CD8-positive, alpha-beta memory T cell (primary cell): Measurements from ENCODE around the gene MSTN. TPM values are rescaled to one million over a fixed set of nuclear protein-coding genes. Genes with fewer than 3 reads are reported as not detected.

Source experiments
- CTCF ChIA-PET: fragments of 350-600 bp; sonication (Branson Sonifier 250); formaldehyde crosslinking; loops from one replicate; lab custom pipeline; 2021; ENCODE audit warnings: antibody characterized with exemption; lab: Charles Lee
- POLR2A ChIA-PET: fragments of 350-600 bp; sonication (Branson Sonifier 250); formaldehyde crosslinking; loops from one replicate; lab custom pipeline; 2021; ENCODE audit warnings: antibody characterized with exemption; lab: Charles Lee
- DNase-seq, 5 donors: peaks; one replicate each; pipeline versions ENCODE4 v3.0.0 to v3.0.0-alpha.2; 2020 to 2022; ENCODE audit warnings: mixed read lengths in 1 of 5
- H3K27ac ChIP-seq: one replicate; pipeline ENCODE4 v1.7.0; 2013; ENCODE audit warnings: low read depth, mild to moderate bottlenecking, low read length, moderate library complexity
- H3K27me3 ChIP-seq: 2 replicates; pipeline ENCODE4 v1.7.0; 2013; ENCODE audit warnings: low read length, mild to moderate bottlenecking; ENCODE audit not compliant: insufficient read depth, poor library complexity, severe bottlenecking
- H3K36me3 ChIP-seq: 2 replicates; pipeline ENCODE4 v1.7.0; 2013; ENCODE audit warnings: mild to moderate bottlenecking, low read length, moderate library complexity; ENCODE audit not compliant: insufficient read depth
- H3K4me1 ChIP-seq: 2 replicates; pipeline ENCODE4 v1.7.0; 2013; ENCODE audit warnings: mild to moderate bottlenecking, low read length, moderate library complexity; ENCODE audit not compliant: insufficient read depth
- H3K4me3 ChIP-seq: 2 replicates; pipeline ENCODE4 v1.7.0; 2013; ENCODE audit warnings: mild to moderate bottlenecking, low read length
- H3K9me3 ChIP-seq: 2 replicates; pipeline ENCODE4 v1.7.0; 2013; ENCODE audit warnings: mild to moderate bottlenecking, low read length
- H3K27ac Mint-ChIP-seq, 8 donors: one replicate each; pipeline ENCODE4 v1.8.0; 2020 to 2021; ENCODE audit warnings: mixed read lengths in 8 of 8, mild to moderate bottlenecking in 6 of 8, inconsistent platforms in 3 of 8, moderate library complexity in 3 of 8
- H3K27me3 Mint-ChIP-seq, 2 donors: one replicate each; pipeline ENCODE4 v1.8.0; 2020 to 2021; ENCODE audit warnings: mixed read lengths in 2 of 2, mild to moderate bottlenecking in 1 of 2, moderate library complexity in 1 of 2
- H3K36me3 Mint-ChIP-seq, 3 donors: one replicate each; pipeline ENCODE4 v1.8.0; 2020 to 2021; ENCODE audit warnings: mixed read lengths in 3 of 3, inconsistent platforms in 1 of 3, mild to moderate bottlenecking in 1 of 3
- H3K4me1 Mint-ChIP-seq, 3 donors: one replicate each; pipeline ENCODE4 v1.8.0; 2020 to 2021; ENCODE audit warnings: mixed read lengths in 3 of 3, inconsistent platforms in 1 of 3, mild to moderate bottlenecking in 1 of 3
- H3K4me3 Mint-ChIP-seq, 7 donors: one replicate each; pipeline ENCODE4 v1.8.0; 2020 to 2021; ENCODE audit warnings: mixed read lengths in 7 of 7, mild to moderate bottlenecking in 6 of 7, moderate library complexity in 4 of 7, inconsistent platforms in 2 of 7
- H3K9me3 Mint-ChIP-seq, 5 donors: one replicate each; pipeline ENCODE4 v1.8.0; 2020 to 2022; ENCODE audit warnings: mixed read lengths in 5 of 5, mild to moderate bottlenecking in 3 of 5, moderate library complexity in 2 of 5, inconsistent platforms in 1 of 5
- polyA plus RNA-seq: library from polyadenylated mRNA; unstranded; fragments of 300-500 nt; fragmentation: Illumina TruSeq; gene quantifications from one replicate; pipeline ENCODE4 v1.2.3, GENCODE V29; 2021
- total RNA-seq, 2 experiments: library from RNA; stranded (reverse); gene quantifications; one replicate each; pipeline ENCODE4 v1.2.3, GENCODE V29; 2021

Gene MSTN
- total and polyA plus RNA-seq, 3 experiments from 2014 or later, result not detected

DNA sequence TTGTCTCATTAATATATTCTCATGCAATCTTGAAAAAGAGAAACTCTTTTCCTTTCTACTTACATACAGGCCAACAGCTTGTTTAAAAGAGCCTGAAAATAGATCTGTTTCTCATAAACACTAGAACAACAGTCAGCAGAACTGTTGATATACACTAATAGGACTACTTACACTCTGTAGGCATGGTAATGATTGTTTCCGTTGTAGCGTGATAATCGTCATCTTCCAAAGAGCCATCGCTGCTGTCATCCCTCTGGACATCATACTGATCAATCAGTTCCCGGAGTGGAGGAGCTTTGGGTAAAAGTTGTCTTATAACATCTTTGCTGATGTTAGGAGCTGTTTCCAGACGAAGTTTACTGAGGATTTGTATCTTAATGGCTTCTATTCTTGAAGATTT, 476 bp downstream of the MSTN start:
- no peaks in the 10 kb centered on the region for H3K4me1 Mint-ChIP-seq
- Histone ChIP-seq H3K4me1 (no peaks in the 10 kb centered on the region), H3K27ac (no peak overlapping the region), H3K9me3 (no peaks in the 10 kb centered on the region), H3K36me3 (no peaks in the 10 kb centered on the region), H3K27me3 (no peaks in the 10 kb centered on the region), H3K4me3 (no peak overlapping the region)
- no peak overlapping the region for H3K4me3 Mint-ChIP-seq
- no peaks in the 10 kb centered on the region for H3K9me3 Mint-ChIP-seq
- peaks cover 0 to 3% of the 10 kb centered on the region in 2 donors for H3K27me3 Mint-ChIP-seq
- POLR2A ChIA-PET, result no interaction called here
- CTCF ChIA-PET, result no interaction called here
- DNase-seq, result no peak
- H3K27ac Mint-ChIP-seq, result no peak overlapping the region
- no peaks in the 10 kb centered on the region for H3K36me3 Mint-ChIP-seq

DNA sequence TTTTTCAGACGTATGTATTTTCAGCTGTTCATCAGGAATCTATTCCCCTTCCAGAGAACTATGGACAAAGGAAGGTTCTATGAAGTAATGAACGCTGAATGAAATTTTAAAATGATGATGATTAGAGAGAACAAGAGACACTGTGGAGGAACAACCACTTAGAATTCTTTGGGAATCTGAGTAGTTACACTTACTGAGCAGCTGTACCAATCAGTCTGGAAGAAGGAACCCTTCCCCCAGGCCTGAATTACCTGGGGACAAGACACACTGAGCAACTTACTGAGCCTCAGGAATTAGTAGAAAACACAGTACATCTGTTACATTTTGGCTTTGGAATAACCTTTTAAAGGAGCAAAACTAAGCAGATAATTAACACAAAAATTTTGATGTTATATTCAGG, 1.9 kb downstream of the MSTN start:
- no peaks in the 10 kb centered on the region for H3K9me3 ChIP-seq
- ChIA-PET POLR2A (no interaction called here), CTCF (no interaction called here)
- no peak for DNase-seq
- no peaks in the 10 kb centered on the region for H3K4me1 Mint-ChIP-seq
- H3K9me3 Mint-ChIP-seq, result no peaks in the 10 kb centered on the region
- H3K4me3 ChIP-seq, result no peak overlapping the region
- no peaks in the 10 kb centered on the region for H3K36me3 ChIP-seq
- H3K4me3 Mint-ChIP-seq, result no peak overlapping the region
- no peak overlapping the region for H3K27ac ChIP-seq
- H3K36me3 Mint-ChIP-seq, result no peaks in the 10 kb centered on the region
- H3K27me3 Mint-ChIP-seq, result peaks cover 0 to 3% of the 10 kb centered on the region in 2 donors
- no peak overlapping the region for H3K27ac Mint-ChIP-seq
- H3K27me3 ChIP-seq, result no peaks in the 10 kb centered on the region
- H3K4me1 ChIP-seq, result no peaks in the 10 kb centered on the region

DNA sequence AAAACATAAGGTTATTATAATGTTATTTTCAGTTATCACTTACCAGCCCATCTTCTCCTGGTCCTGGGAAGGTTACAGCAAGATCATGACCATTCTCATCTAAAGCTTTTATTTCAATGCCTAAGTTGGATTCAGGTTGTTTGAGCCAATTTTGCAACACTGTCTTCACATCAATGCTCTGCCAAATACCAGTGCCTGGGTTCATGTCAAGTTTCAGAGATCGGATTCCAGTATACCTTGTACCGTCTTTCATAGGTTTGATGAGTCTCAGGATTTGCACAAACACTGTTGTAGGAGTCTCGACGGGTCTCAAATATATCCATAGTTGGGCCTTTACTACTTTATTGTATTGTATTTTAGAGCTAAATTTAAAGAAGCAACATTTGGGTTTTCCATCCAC, 2.5 kb downstream of the MSTN start:
- CTCF ChIA-PET, result no interaction called here
- Histone ChIP-seq H3K4me3 (no peak overlapping the region), H3K27me3 (no peaks in the 10 kb centered on the region), H3K27ac (no peak overlapping the region), H3K36me3 (no peaks in the 10 kb centered on the region), H3K9me3 (no peaks in the 10 kb centered on the region), H3K4me1 (no peaks in the 10 kb centered on the region)
- Mint-ChIP-seq H3K4me1 (no peaks in the 10 kb centered on the region), H3K9me3 (no peaks in the 10 kb centered on the region), H3K27ac (no peak overlapping the region), H3K27me3 (peaks cover 0 to 1% of the 10 kb centered on the region in 2 donors), H3K36me3 (no peaks in the 10 kb centered on the region), H3K4me3 (no peak overlapping the region)
- POLR2A ChIA-PET, result no interaction called here
- no peak for DNase-seq

DNA sequence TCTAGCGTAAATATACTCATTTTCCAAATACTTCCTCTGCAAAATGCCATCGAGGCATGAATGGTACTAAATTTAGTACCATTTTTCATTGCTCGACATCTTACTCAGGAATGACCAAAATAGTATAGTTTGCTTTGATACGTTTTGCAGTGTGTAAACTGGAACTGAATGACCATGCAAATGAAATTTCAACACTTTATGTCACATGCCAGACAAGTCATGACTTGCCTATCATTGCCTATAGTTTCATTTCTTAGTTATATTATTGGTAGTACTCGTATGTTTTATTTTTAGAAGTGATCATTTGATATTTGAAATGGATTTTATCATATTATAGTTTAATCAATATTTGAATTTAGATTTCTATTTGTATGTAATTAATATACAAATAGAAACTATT, 9.1 kb downstream of the MSTN start:
- Mint-ChIP-seq H3K9me3 (no peaks in the 10 kb centered on the region), H3K27ac (no peak overlapping the region), H3K36me3 (no peaks in the 10 kb centered on the region), H3K27me3 (peaks cover 2 to 11% of the 10 kb centered on the region in 2 donors), H3K4me3 (no peak overlapping the region), H3K4me1 (no peaks in the 10 kb centered on the region)
- H3K27me3 ChIP-seq, result no peaks in the 10 kb centered on the region
- no peak for DNase-seq
- POLR2A ChIA-PET, result no interaction called here
- H3K9me3 ChIP-seq, result no peaks in the 10 kb centered on the region
- no peaks in the 10 kb centered on the region for H3K4me1 ChIP-seq
- H3K36me3 ChIP-seq, result no peaks in the 10 kb centered on the region
- H3K4me3 ChIP-seq, result no peak overlapping the region
- no peak overlapping the region for H3K27ac ChIP-seq
- CTCF ChIA-PET, result no interaction called here

DNA sequence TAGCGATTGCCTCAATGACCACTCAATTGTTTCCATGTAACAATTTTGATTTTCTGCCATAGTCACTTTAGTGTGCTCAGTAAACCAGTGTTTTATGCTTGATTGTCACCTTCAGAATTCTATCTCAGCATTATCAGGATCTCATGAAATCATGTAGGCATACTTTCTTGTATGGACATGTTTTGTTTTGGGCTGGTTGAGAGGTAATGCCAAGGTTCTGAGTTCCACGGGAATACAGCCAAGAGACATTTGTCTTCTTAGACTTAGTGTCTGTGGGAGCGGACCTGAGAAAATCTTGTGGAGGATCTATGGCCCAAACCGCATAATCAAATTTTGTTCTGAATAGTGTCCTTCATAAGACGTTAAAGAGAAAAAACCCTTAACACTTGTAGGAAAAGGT, 10.2 kb downstream of the MSTN start:
- peaks cover 2 to 11% of the 10 kb centered on the region in 2 donors for H3K27me3 Mint-ChIP-seq
- no peak overlapping the region for H3K27ac Mint-ChIP-seq
- Histone ChIP-seq H3K4me1 (no peaks in the 10 kb centered on the region), H3K27ac (no peak overlapping the region), H3K36me3 (no peaks in the 10 kb centered on the region), H3K27me3 (no peaks in the 10 kb centered on the region), H3K9me3 (no peaks in the 10 kb centered on the region), H3K4me3 (no peak overlapping the region)
- DNase-seq, result no peak
- POLR2A ChIA-PET, result no interaction called here
- CTCF ChIA-PET, result no interaction called here
- no peaks in the 10 kb centered on the region for H3K4me1 Mint-ChIP-seq
- no peaks in the 10 kb centered on the region for H3K9me3 Mint-ChIP-seq
- no peak overlapping the region for H3K4me3 Mint-ChIP-seq
- no peaks in the 10 kb centered on the region for H3K36me3 Mint-ChIP-seq

DNA sequence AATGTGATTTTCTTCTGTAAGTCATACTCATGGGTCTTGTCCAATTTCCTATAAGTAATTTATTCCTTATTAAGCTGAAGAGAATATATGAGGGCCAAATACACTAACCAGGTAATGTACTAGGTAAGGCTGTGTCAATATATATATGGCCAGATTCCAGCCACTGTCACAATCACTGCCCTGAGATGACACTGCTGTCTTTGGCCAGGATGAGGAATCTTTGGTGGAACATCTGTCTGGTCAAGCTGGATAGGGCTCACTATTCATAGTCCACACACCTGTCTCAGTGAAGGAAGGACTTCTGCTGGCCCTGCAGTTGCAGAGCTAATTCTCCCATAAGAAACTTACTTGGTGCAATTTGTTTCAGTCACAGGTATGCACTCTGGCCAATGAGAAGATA, 11.3 kb downstream of the MSTN start:
- Histone ChIP-seq H3K4me1 (no peaks in the 10 kb centered on the region), H3K4me3 (no peak overlapping the region), H3K27me3 (no peaks in the 10 kb centered on the region), H3K36me3 (no peaks in the 10 kb centered on the region), H3K27ac (no peak overlapping the region), H3K9me3 (no peaks in the 10 kb centered on the region)
- Mint-ChIP-seq H3K27ac (no peak overlapping the region), H3K4me1 (no peaks in the 10 kb centered on the region), H3K27me3 (peaks cover 2 to 20% of the 10 kb centered on the region in 2 donors), H3K9me3 (no peaks in the 10 kb centered on the region), H3K36me3 (no peaks in the 10 kb centered on the region), H3K4me3 (no peak overlapping the region)
- CTCF ChIA-PET, result no interaction called here
- POLR2A ChIA-PET, result no interaction called here
- DNase-seq, result no peak

DNA sequence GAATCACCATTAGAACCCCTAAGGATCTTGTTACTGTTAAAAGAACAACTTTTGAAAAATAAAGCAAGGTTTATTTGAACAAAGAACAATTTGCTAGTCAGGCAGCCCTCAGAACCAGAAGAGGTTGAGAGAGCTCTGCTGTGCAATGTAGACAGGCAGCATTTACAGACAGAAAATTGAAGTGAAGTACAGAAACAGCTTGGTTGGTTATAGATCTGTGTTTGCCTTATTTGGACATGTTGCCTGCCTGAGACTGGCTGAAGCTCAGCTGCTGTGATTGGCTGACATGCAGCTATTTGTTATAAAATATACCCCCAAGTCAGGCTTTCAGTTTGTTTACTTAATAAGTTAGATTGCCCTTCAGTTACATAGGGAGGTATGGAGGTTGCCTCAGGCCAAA, 12.5 kb downstream of the MSTN start:
- Mint-ChIP-seq H3K4me3 (no peak overlapping the region), H3K27me3 (peaks cover 2 to 25% of the 10 kb centered on the region in 2 donors), H3K27ac (no peak overlapping the region), H3K4me1 (no peaks in the 10 kb centered on the region), H3K9me3 (no peaks in the 10 kb centered on the region), H3K36me3 (no peaks in the 10 kb centered on the region)
- ChIA-PET CTCF (no interaction called here), POLR2A (no interaction called here)
- DNase-seq, result no peak
- no peak overlapping the region for H3K27ac ChIP-seq
- H3K4me3 ChIP-seq, result no peak overlapping the region
- no peaks in the 10 kb centered on the region for H3K27me3 ChIP-seq
- H3K9me3 ChIP-seq, result no peaks in the 10 kb centered on the region
- no peaks in the 10 kb centered on the region for H3K36me3 ChIP-seq
- no peaks in the 10 kb centered on the region for H3K4me1 ChIP-seq

DNA sequence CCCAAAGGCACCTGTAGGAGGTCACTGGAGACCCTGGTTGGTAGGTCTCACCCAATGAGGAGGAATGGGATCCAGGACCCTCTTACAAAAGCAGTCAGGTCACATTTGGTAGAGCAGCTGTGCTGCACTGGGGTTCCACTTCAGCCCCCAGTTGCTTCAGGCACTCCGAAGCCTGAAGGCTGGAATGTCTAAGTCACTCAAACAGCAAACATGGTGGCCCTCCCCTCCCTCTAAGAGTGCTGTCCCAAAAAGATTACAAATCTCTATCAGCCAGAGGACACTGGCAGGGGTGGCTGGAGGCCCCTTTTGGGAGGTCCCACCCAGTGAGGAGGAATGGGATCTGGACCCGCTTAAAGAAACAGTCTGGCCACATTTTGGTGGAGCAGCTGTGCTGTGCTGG, 17.7 kb downstream of the MSTN start:
- DNase-seq, result no peak
- Mint-ChIP-seq H3K27ac (no peak overlapping the region), H3K4me3 (no peak overlapping the region), H3K36me3 (no peaks in the 10 kb centered on the region), H3K27me3 (peaks cover 4 to 37% of the 10 kb centered on the region in 2 donors), H3K4me1 (no peaks in the 10 kb centered on the region), H3K9me3 (no peaks in the 10 kb centered on the region)
- no peak overlapping the region for H3K4me3 ChIP-seq
- ChIA-PET CTCF (no interaction called here), POLR2A (no interaction called here)
- no peak overlapping the region for H3K27ac ChIP-seq
- peaks cover 5% of the 10 kb centered on the region for H3K27me3 ChIP-seq
- no peaks in the 10 kb centered on the region for H3K4me1 ChIP-seq
- H3K36me3 ChIP-seq, result no peaks in the 10 kb centered on the region
- H3K9me3 ChIP-seq, result no peaks in the 10 kb centered on the region

DNA sequence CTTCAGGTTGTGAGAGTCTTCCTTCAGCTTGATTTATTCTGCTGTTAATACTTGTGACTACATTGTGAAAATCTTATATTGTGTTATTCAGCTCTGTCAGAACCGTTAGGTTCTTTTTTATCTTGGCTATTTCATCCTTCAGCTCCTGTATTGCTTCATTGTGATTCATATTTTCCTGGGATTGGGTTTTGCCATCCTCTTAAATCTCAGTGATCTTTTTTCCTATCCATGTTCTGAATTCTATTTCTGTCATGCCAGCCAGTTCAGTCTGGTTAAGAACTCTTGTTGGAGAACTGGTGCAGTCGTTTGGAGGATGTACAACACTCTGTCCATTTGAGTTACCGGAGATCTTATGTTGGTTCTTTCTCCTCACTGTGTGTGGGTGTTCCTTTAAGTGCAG, 19.1 kb downstream of the MSTN start:
- no peaks in the 10 kb centered on the region for H3K36me3 Mint-ChIP-seq
- ChIA-PET POLR2A (no interaction called here), CTCF (no interaction called here)
- H3K4me3 ChIP-seq, result no peak overlapping the region
- no peak overlapping the region for H3K4me3 Mint-ChIP-seq
- no peak overlapping the region for H3K27ac Mint-ChIP-seq
- no peaks in the 10 kb centered on the region for H3K36me3 ChIP-seq
- peaks cover 5 to 43% of the 10 kb centered on the region in 2 donors for H3K27me3 Mint-ChIP-seq
- no peaks in the 10 kb centered on the region for H3K9me3 ChIP-seq
- H3K9me3 Mint-ChIP-seq, result no peaks in the 10 kb centered on the region
- no peak for DNase-seq
- no peaks in the 10 kb centered on the region for H3K4me1 Mint-ChIP-seq
- no peak overlapping the region for H3K27ac ChIP-seq
- H3K27me3 ChIP-seq, result peaks cover 5% of the 10 kb centered on the region
- H3K4me1 ChIP-seq, result no peaks in the 10 kb centered on the region
